Esophagus muscularis mucosa (tissue), 4 donors: ENCODE results near the gene FNIP2. TPM values are rescaled to one million over a fixed set of nuclear protein-coding genes. Genes with fewer than 3 reads are reported as not detected.

Experiments used
- DNase-seq: peaks from one replicate; pipeline ENCODE4 v3.0.0-alpha.2; 2017; ENCODE audit errors: extremely low spot score
- H3K27ac ChIP-seq, 4 donors: fragments of 200-600 bp; sonication (generic); replicated peaks in 1 of 4; 1 replicate in 3 of 4; 2 replicates in 1 of 4; pipeline ENCODE4 v1.5.1; 2016 to 2019; ENCODE audit warnings: mild to moderate bottlenecking in 1 of 4
- H3K27me3 ChIP-seq, 4 donors: fragments of 200-600 bp; sonication (generic); one replicate each; pipeline versions ENCODE4 v1.5.1 to v1.6.0; 2016 to 2019
- H3K36me3 ChIP-seq, 4 donors: fragments of 200-600 bp; sonication (generic); one replicate each; pipeline ENCODE4 v1.5.1; 2016 to 2019
- H3K4me1 ChIP-seq, 4 donors: fragments of 200-600 bp; sonication (generic); one replicate each; pipeline ENCODE4 v1.5.1; 2016 to 2019
- H3K4me3 ChIP-seq, 4 donors: fragments of 200-600 bp; sonication (generic); 1 replicate in 2 of 4; 2 replicates in 2 of 4; pipeline ENCODE4 v1.5.1; 2016 to 2019; ENCODE audit warnings: mild to moderate bottlenecking in 4 of 4, moderate library complexity in 1 of 4
- H3K9me3 ChIP-seq, 4 donors: fragments of 200-600 bp; sonication (generic); 1 replicate in 3 of 4; 2 replicates in 1 of 4; pipeline ENCODE4 v1.5.1; 2016 to 2019
- EP300 ChIP-seq: sonication (generic); formaldehyde crosslinking; IDR thresholded peaks from one replicate; pipeline ENCODE4 v1.6.1; 2017; ENCODE audit warnings: antibody characterized with exemption
- POLR2A ChIP-seq: fragments of 450-650 bp; IDR thresholded peaks from one replicate; pipeline ENCODE4 v1.6.1; 2017; ENCODE audit warnings: antibody characterized with exemption, moderate library complexity, mild to moderate bottlenecking, low read depth
- POLR2AphosphoS5 ChIP-seq, 2 donors: sonication (generic); formaldehyde crosslinking; IDR thresholded peaks; one replicate each; pipeline ENCODE4 v1.6.1; 2017; ENCODE audit warnings: antibody characterized with exemption in 2 of 2
- WGBS: methylation state at CpG from one replicate; pipeline ENCODE4 v1.1.5; 2018; 5-methylcytosine and 5-hydroxymethylcytosine counted together
- intact Hi-C: fragments of 100-400 bp; cut with DNase I; formaldehyde crosslinking; loops from one replicate; pipeline ENCODE4 v1.15.1; 2023
- total RNA-seq, 4 donors: library from RNA; depleted of rRNA; stranded (reverse); fragments of >200 nt; gene quantifications; one replicate each; pipeline versions ENCODE4 v1.1.0 to v1.2.1, GENCODE V29; 2016
- TF ChIP-seq, protein P1 (sequence below), 3 experiments: fragments of 200-600 bp in 2 of 3; fragments of 450-650 bp in 1 of 3; sonication (generic) in 2 of 3; IDR thresholded peaks; one replicate each; pipeline ENCODE4 v1.5.1; 2017 to 2019; ENCODE audit warnings: antibody characterized with exemption in 3 of 3, mild to moderate bottlenecking in 2 of 3, moderate library complexity in 1 of 3

The FNIP2 gene
- total RNA-seq, 4 donors from 2014 or later = 80.0 to 97.7 (median 87.4) TPM

DNA sequence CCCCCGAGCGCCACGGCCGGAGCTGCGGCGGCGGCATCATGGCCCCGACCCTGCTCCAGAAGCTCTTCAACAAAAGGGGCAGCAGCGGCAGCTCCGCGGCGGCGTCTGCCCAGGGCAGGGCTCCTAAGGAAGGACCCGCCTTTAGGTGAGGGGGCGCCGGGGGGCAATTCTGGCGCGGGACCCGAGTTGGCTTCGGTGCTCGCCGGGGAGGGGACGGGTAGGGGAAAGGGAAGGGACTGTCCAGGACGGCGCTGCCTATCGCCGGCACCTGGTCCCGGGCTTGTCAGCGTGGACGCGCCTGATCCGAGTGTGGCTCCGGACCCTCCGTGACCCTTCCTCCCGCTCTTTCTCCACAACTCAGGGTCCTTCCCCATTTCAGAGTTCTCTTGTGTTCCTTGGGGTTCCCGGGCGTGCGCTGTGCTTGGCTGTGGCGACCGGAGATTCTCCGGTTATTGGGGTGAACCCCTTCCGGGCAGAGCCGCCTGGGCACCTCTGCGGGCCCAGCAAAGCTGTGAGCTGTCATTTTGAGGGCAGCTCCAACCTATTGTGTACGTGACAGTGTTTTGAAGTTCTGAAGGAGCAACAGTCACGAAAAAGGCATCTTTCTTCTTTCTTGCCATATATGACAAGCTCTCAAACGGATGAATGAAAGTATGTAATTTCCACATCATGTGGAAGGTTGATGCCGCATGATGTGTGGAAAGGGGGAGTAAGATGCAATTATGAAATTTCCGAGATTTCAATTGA lies 522 bp downstream of the FNIP2 start:
- H3K4me1 ChIP-seq = peaks cover 23 to 65% (median 61%) of the 10 kb centered on the region in 4 donors
- H3K27ac ChIP-seq = peak overlapping the region; percentile 88 to 94 (median 92)
- intact Hi-C loops = loop anchor here (2.0 to 5.0 kb wide), 4 partner anchors 41 to 97 kb away; partner anchors contain the start of genes C4orf46, ETFDH and PPID
- DNase-seq = no peak
- TF ChIP-seq EP300 = no peak
- TF ChIP-seq, protein P1, sequence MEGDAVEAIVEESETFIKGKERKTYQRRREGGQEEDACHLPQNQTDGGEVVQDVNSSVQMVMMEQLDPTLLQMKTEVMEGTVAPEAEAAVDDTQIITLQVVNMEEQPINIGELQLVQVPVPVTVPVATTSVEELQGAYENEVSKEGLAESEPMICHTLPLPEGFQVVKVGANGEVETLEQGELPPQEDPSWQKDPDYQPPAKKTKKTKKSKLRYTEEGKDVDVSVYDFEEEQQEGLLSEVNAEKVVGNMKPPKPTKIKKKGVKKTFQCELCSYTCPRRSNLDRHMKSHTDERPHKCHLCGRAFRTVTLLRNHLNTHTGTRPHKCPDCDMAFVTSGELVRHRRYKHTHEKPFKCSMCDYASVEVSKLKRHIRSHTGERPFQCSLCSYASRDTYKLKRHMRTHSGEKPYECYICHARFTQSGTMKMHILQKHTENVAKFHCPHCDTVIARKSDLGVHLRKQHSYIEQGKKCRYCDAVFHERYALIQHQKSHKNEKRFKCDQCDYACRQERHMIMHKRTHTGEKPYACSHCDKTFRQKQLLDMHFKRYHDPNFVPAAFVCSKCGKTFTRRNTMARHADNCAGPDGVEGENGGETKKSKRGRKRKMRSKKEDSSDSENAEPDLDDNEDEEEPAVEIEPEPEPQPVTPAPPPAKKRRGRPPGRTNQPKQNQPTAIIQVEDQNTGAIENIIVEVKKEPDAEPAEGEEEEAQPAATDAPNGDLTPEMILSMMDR (IDR thresholded peaks at IDR 0.05) = no peak
- no peak for TF ChIP-seq POLR2AphosphoS5 (IDR thresholded peaks at IDR 0.05)
- no peak for TF ChIP-seq POLR2A
- no peaks in the 10 kb centered on the region for H3K27me3 ChIP-seq
- H3K9me3 ChIP-seq = no peaks in the 10 kb centered on the region
- WGBS = 2% methylated on average over 6 of the region's 49 CpGs
- peak overlapping the region; percentile 65 to 96 (median 87) for H3K4me3 ChIP-seq
- no peaks in the 10 kb centered on the region for H3K36me3 ChIP-seq

DNA sequence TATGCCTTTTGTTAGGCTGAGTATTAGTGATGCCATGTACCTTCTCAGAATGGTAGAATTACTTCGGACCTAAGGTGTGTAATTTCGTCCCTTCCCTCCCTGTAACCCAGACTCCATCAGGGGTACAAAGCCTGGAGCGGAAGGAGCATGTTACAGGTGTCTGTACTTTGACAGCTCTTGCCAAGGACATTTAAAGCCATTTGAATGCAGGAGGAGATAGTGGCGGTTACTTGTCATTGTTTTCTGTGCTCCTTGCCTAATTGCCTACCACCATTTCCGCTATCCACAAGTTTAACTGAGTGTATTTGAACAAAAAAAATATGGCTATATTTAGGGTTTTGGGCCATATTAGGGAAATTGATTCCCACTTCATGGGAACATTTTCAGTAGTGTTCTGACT lies 1.8 kb downstream of the FNIP2 start:
- Histone ChIP-seq H3K4me1 (peaks cover 34 to 79% (median 74%) of the 10 kb centered on the region in 4 donors), H3K27ac (peak overlapping the region in 2 of 4 donors; percentile 37 to 88), H3K36me3 (no peaks in the 10 kb centered on the region), H3K9me3 (no peaks in the 10 kb centered on the region), H3K4me3 (peak overlapping the region; percentile 24 to 96 (median 76)), H3K27me3 (no peaks in the 10 kb centered on the region)
- TF ChIP-seq EP300 = no peak
- no peak for TF ChIP-seq POLR2A
- TF ChIP-seq, protein P1 (IDR thresholded peaks at IDR 0.05) = no peak
- TF ChIP-seq POLR2AphosphoS5 (IDR thresholded peaks at IDR 0.05) = no peak
- 90% methylated on average over 5 of the region's 5 CpGs for WGBS
- intact Hi-C loops = no loop called here
- DNase-seq = no peak

DNA sequence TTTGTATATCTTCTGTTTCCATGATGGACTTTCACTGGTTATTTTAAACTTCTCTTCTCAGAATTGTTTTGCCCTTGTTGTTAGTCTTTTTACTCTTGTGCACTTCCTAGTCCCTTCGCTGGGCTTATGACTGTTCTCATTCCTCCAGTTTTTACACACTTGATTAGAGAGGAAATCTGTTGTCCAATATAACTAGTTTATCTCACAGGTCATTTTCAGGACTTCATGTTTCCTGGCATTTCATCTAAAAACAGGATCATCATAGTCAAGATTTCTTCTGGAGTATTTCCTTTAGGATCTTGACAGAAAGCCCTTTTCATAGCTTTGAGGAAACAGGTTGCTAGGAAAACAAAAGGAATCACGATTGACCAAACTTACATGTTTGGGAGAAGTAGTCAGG lies 3.0 kb downstream of the FNIP2 start:
- H3K4me1 ChIP-seq = peaks cover 43 to 86% (median 83%) of the 10 kb centered on the region in 4 donors

DNA sequence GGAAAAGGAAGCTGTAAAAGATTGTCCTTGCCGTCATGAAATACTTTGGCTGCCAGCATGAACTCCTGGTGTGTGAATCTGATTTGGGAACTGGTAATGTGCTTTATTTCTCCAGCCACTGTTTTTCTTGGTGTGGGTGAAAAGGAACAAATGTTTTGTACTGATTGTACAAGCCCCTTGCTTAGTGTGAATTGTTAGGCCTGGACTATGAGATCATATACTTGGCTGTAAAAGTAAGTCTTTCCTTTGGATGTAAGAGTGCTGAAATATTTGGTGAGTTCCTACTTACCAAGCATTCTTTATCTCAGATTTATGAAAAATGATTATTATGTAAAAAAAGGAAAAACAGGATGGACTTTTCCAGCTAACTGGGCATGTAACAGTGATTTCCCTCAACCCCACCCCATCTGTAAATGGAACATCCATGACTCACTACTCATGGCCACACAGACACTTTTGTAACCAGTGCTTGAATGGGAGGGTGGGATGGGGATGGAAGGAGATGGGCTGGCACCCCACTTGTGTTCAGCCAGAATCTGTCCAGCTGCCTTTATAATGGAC lies 6.3 kb downstream of the FNIP2 start:
- H3K4me1 ChIP-seq = peaks cover 66 to 93% (median 85%) of the 10 kb centered on the region in 4 donors
- 46% methylated on average over 1 of the region's 1 CpG for WGBS
- no peak for DNase-seq
- intact Hi-C loops = no loop called here
- H3K36me3 ChIP-seq = no peaks in the 10 kb centered on the region
- peak in 1 of 2 donors; percentile 37 for TF ChIP-seq POLR2AphosphoS5 (IDR thresholded peaks at IDR 0.05)
- no peak for TF ChIP-seq EP300
- no peaks in the 10 kb centered on the region for H3K27me3 ChIP-seq
- no peaks in the 10 kb centered on the region for H3K9me3 ChIP-seq
- peak overlapping the region; percentile 45 to 66 (median 55) for H3K27ac ChIP-seq
- H3K4me3 ChIP-seq = peak overlapping the region in 1 of 4 donors; percentile 4

More for the DNA sequence above, 3.0 kb downstream of the FNIP2 start:
- TF ChIP-seq EP300 (no peak), POLR2A (no peak), POLR2AphosphoS5 (IDR thresholded peaks at IDR 0.05) (no peak)
- TF ChIP-seq, protein P1 (IDR thresholded peaks at IDR 0.05) = no peak
- Histone ChIP-seq H3K27ac (peak overlapping the region; percentile 24 to 88 (median 30)), H3K9me3 (no peaks in the 10 kb centered on the region), H3K27me3 (no peaks in the 10 kb centered on the region), H3K4me3 (peak overlapping the region in 1 of 4 donors; percentile 5), H3K36me3 (no peaks in the 10 kb centered on the region)
- intact Hi-C loops = no loop called here
- DNase-seq = no peak
- 43% methylated on average over 2 of the region's 2 CpGs for WGBS

DNA sequence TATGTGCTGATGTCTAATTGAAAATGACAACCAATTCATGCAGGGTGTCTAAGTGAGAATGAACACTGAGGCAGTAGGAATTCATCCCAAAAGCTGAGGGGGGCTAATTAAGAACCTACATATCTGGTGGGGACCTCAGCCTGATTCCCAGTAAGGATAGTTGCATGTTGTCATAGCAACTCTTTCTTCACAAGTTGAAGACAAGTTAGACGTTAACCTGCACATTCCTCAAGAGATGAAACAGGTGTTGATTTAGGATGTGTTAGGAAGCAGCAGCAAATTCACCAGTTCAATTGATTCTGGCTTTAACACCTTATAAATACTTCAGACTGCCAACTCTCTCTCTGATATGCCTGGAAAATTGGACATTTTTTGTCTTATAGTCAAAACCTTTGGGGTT lies 7.3 kb downstream of the FNIP2 start:
- H3K4me1 ChIP-seq = peaks cover 58 to 83% (median 76%) of the 10 kb centered on the region in 4 donors
- TF ChIP-seq EP300 (no peak), POLR2A (no peak), POLR2AphosphoS5 (IDR thresholded peaks at IDR 0.05) (no peak)
- TF ChIP-seq, protein P1 (IDR thresholded peaks at IDR 0.05) = no peak

More for the DNA sequence above, 7.3 kb downstream of the FNIP2 start:
- DNase-seq = no peak
- no peaks in the 10 kb centered on the region for H3K27me3 ChIP-seq
- 61% methylated on average over 1 of the region's 1 CpG for WGBS
- no peaks in the 10 kb centered on the region for H3K36me3 ChIP-seq
- no peak overlapping the region for H3K4me3 ChIP-seq
- H3K9me3 ChIP-seq = no peaks in the 10 kb centered on the region
- intact Hi-C loops = no loop called here
- peak overlapping the region in 3 of 4 donors; percentile 45 to 66 (median 48) for H3K27ac ChIP-seq
